GM23338 (cell line): ENCODE measurements around the gene FBXO38. TPM values are rescaled to one million over a fixed set of nuclear protein-coding genes. Genes with fewer than 3 reads are reported as not detected.

Experiments
- ATAC-seq: fragments of 200-7000 bp; cut with Tn5 transposase; 3 replicates; pipeline ENCODE4 v1.9.1; 2020
- DNase-seq: peaks from one replicate; pipeline ENCODE4 v3.0.0-alpha.2; 2015; ENCODE audit warnings: low spot score
- H2AFZ ChIP-seq: fragments of 200-600 bp; sonication (generic); 2 replicates; pipeline ENCODE4 v1.8.0; 2016; ENCODE audit warnings: antibody characterized with exemption, mild to moderate bottlenecking, moderate library complexity
- H3F3A ChIP-seq: fragments of 200-600 bp; sonication (generic); replicated peaks from 2 replicates; pipeline ENCODE4 v1.8.0; 2017; ENCODE audit warnings: antibody characterized with exemption, mixed run types, low read depth
- H3K27ac ChIP-seq: fragments of 200-600 bp; sonication (generic); 2 replicates; pipeline ENCODE4 v1.6.1; 2016; ENCODE audit warnings: low read depth
- H3K27me3 ChIP-seq: fragments of 200-600 bp; sonication (generic); 2 replicates; pipeline ENCODE4 v1.8.0; 2016; ENCODE audit warnings: mild to moderate bottlenecking, mixed run types, moderate library complexity; ENCODE audit not compliant: insufficient read depth
- H3K36me3 ChIP-seq: fragments of 200-600 bp; sonication (generic); 2 replicates; pipeline ENCODE4 v1.8.0; 2016; ENCODE audit warnings: mild to moderate bottlenecking; ENCODE audit not compliant: insufficient read depth
- H3K4me1 ChIP-seq: fragments of 200-600 bp; sonication (generic); 2 replicates; pipeline ENCODE4 v1.8.0; 2016; ENCODE audit warnings: mild to moderate bottlenecking, moderate library complexity; ENCODE audit not compliant: insufficient read depth
- H3K4me2 ChIP-seq: fragments of 200-600 bp; sonication (generic); 2 replicates; pipeline ENCODE4 v1.7.1; 2017; ENCODE audit warnings: mixed run types
- H3K4me3 ChIP-seq: fragments of 200-600 bp; sonication (generic); 2 replicates; pipeline ENCODE4 v1.6.1; 2016; ENCODE audit warnings: mixed run types
- H3K79me2 ChIP-seq: fragments of 200-600 bp; sonication (generic); replicated peaks from 2 replicates; pipeline ENCODE4 v1.8.0; 2017; ENCODE audit warnings: mild to moderate bottlenecking; ENCODE audit not compliant: insufficient read depth
- H3K9me2 ChIP-seq: fragments of 200-600 bp; sonication (generic); 2 replicates; pipeline ENCODE4 v1.8.0; 2017; ENCODE audit not compliant: insufficient read depth
- H4K20me1 ChIP-seq: fragments of 200-600 bp; sonication (generic); replicated peaks from 2 replicates; pipeline ENCODE4 v1.8.0; 2017; ENCODE audit warnings: mild to moderate bottlenecking; ENCODE audit not compliant: insufficient read depth
- H3K27ac Mint-ChIP-seq: 2 replicates; pipeline ENCODE4 v1.8.0; 2020; ENCODE audit warnings: inconsistent platforms, mild to moderate bottlenecking, moderate library complexity, mixed read lengths
- H3K27me3 Mint-ChIP-seq: 3 replicates; pipeline ENCODE4 v1.8.0; 2022; ENCODE audit warnings: low read depth, mild to moderate bottlenecking, moderate library complexity, mixed read lengths, inconsistent platforms; ENCODE audit not compliant: insufficient read depth, poor library complexity
- H3K36me3 Mint-ChIP-seq: 3 replicates; pipeline ENCODE4 v1.8.0; 2021; ENCODE audit warnings: low read depth, mild to moderate bottlenecking, inconsistent platforms, moderate library complexity, mixed read lengths
- H3K4me1 Mint-ChIP-seq: 3 replicates; pipeline ENCODE4 v1.8.0; 2020; ENCODE audit warnings: mild to moderate bottlenecking, inconsistent platforms, mixed read lengths
- H3K4me3 Mint-ChIP-seq: 3 replicates; pipeline ENCODE4 v1.8.0; 2021; ENCODE audit warnings: moderate library complexity, mild to moderate bottlenecking, inconsistent platforms, mixed read lengths
- H3K9me3 Mint-ChIP-seq: 3 replicates; pipeline ENCODE4 v1.8.0; 2020; ENCODE audit warnings: moderate library complexity, mild to moderate bottlenecking, inconsistent platforms, mixed read lengths
- EZH2 ChIP-seq: fragments of 200-600 bp; sonication (generic); IDR thresholded peaks from one replicate; pipeline ENCODE4 v1.8.0; 2017; ENCODE audit warnings: antibody characterized with exemption, mild to moderate bottlenecking, low read depth; ENCODE audit not compliant: unreplicated experiment
- EZH2phosphoT487 ChIP-seq: fragments of 200-600 bp; sonication (generic); IDR thresholded peaks from one replicate; pipeline ENCODE4 v1.8.1; 2018; ENCODE audit warnings: antibody characterized with exemption; ENCODE audit not compliant: unreplicated experiment
- JUNB ChIP-seq: IDR thresholded peaks from one replicate; pipeline ENCODE4 v1.6.1; 2016; ENCODE audit warnings: antibody characterized with exemption; ENCODE audit not compliant: unreplicated experiment
- NANOG ChIP-seq: IDR thresholded peaks from 2 replicates; pipeline ENCODE4 v1.6.1; 2016; ENCODE audit warnings: antibody characterized with exemption, borderline replicate concordance
- STAT1 ChIP-seq: IDR thresholded peaks from one replicate; pipeline ENCODE4 v1.6.1; 2016; ENCODE audit warnings: antibody characterized with exemption; ENCODE audit not compliant: unreplicated experiment
- ZNF114 ChIP-seq: fragments of 250-450 bp; sonication (Bioruptor Pico); IDR thresholded peaks from 2 replicates; pipeline ENCODE4 v1.5.0; 2020; ENCODE audit warnings: mild to moderate bottlenecking, moderate library complexity
- ZNF331 ChIP-seq: fragments of 250-450 bp; sonication (Bioruptor Pico); IDR thresholded peaks from 2 replicates; pipeline ENCODE4 v1.5.0; 2020; ENCODE audit warnings: low read depth, mild to moderate bottlenecking, moderate library complexity
- polyA plus RNA-seq: library from polyadenylated mRNA; unstranded; fragments of >200 nt; fragmentation: Nextera tagmentation; extraction: Ambion mirVana; gene quantifications from 2 replicates; pipeline ENCODE4 v1.2.1, GENCODE V29; 2016
- total RNA-seq: library from RNA; depleted of rRNA; stranded (reverse); fragments of >200 nt; shearing (Covaris generic); gene quantifications from 2 replicates; pipeline ENCODE4 v1.2.3, GENCODE V29; 2014
- TF ChIP-seq, protein P1 (sequence below): fragments of 250-450 bp; sonication (Bioruptor Pico); IDR thresholded peaks from 2 replicates; pipeline ENCODE4 v1.5.0; 2020; ENCODE audit warnings: mild to moderate bottlenecking, moderate library complexity
- TF ChIP-seq, protein P2 (sequence below): IDR thresholded peaks from 2 replicates; pipeline ENCODE4 v1.6.1; 2016; ENCODE audit warnings: antibody characterized with exemption
- TF ChIP-seq, protein P3 (sequence below): IDR thresholded peaks from one replicate; pipeline ENCODE4 v1.6.1; 2018; ENCODE audit warnings: antibody characterized with exemption; ENCODE audit not compliant: unreplicated experiment
- TF ChIP-seq, protein P4 (sequence below), 2 experiments: fragments of 200-600 bp in 1 of 2; sonication (generic) in 1 of 2; conservative IDR thresholded peaks; 2 replicates each; pipeline versions ENCODE4 v1.5.1 to v1.6.1; 2016 to 2017; ENCODE audit warnings: antibody characterized with exemption in 2 of 2, low read depth in 2 of 2, mild to moderate bottlenecking in 2 of 2, moderate library complexity in 1 of 2

Gene FBXO38
- total and polyA plus RNA-seq, 2 experiments from 2014 or later, result 13.3 to 45.6 TPM

DNA sequence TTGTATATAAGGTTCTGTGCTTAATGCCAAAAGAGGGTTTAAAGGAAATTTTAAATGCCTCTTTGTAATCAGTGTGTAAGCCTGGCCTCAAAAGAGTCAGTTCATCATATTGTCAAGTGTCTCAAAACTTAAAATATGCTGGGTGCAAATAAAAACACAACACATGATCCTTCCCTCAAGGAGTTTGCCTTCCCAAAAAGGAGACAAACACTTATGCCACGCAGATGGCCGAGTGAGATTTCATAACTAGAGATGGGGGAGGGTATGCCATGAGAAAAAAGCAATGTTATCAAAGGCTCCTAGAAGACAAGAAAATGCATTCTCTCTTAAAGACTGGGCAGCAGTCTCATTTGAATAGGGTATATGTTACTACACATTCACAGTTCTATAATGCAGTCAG lies 55.2 kb downstream of the FBXO38 start (continued):
- TF ChIP-seq, protein P1, sequence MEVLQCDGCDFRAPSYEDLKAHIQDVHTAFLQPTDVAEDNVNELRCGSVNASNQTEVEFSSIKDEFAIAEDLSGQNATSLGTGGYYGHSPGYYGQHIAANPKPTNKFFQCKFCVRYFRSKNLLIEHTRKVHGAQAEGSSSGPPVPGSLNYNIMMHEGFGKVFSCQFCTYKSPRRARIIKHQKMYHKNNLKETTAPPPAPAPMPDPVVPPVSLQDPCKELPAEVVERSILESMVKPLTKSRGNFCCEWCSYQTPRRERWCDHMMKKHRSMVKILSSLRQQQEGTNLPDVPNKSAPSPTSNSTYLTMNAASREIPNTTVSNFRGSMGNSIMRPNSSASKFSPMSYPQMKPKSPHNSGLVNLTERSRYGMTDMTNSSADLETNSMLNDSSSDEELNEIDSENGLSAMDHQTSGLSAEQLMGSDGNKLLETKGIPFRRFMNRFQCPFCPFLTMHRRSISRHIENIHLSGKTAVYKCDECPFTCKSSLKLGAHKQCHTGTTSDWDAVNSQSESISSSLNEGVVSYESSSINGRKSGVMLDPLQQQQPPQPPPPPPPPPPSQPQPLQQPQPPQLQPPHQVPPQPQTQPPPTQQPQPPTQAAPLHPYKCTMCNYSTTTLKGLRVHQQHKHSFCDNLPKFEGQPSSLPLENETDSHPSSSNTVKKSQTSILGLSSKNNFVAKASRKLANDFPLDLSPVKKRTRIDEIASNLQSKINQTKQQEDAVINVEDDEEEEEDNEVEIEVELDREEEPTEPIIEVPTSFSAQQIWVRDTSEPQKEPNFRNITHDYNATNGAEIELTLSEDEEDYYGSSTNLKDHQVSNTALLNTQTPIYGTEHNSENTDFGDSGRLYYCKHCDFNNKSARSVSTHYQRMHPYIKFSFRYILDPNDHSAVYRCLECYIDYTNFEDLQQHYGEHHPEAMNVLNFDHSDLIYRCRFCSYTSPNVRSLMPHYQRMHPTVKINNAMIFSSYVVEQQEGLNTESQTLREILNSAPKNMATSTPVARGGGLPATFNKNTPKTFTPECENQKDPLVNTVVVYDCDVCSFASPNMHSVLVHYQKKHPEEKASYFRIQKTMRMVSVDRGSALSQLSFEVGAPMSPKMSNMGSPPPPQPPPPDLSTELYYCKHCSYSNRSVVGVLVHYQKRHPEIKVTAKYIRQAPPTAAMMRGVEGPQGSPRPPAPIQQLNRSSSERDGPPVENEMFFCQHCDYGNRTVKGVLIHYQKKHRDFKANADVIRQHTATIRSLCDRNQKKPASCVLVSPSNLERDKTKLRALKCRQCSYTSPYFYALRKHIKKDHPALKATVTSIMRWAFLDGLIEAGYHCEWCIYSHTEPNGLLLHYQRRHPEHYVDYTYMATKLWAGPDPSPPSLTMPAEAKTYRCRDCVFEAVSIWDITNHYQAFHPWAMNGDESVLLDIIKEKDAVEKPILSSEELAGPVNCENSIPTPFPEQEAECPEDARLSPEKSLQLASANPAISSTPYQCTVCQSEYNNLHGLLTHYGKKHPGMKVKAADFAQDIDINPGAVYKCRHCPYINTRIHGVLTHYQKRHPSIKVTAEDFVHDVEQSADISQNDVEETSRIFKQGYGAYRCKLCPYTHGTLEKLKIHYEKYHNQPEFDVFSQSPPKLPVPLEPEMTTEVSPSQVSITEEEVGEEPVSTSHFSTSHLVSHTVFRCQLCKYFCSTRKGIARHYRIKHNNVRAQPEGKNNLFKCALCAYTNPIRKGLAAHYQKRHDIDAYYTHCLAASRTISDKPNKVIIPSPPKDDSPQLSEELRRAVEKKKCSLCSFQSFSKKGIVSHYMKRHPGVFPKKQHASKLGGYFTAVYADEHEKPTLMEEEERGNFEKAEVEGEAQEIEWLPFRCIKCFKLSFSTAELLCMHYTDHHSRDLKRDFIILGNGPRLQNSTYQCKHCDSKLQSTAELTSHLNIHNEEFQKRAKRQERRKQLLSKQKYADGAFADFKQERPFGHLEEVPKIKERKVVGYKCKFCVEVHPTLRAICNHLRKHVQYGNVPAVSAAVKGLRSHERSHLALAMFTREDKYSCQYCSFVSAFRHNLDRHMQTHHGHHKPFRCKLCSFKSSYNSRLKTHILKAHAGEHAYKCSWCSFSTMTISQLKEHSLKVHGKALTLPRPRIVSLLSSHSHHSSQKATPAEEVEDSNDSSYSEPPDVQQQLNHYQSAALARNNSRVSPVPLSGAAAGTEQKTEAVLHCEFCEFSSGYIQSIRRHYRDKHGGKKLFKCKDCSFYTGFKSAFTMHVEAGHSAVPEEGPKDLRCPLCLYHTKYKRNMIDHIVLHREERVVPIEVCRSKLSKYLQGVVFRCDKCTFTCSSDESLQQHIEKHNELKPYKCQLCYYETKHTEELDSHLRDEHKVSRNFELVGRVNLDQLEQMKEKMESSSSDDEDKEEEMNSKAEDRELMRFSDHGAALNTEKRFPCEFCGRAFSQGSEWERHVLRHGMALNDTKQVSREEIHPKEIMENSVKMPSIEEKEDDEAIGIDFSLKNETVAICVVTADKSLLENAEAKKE, result no peak
- TF ChIP-seq, protein P2, sequence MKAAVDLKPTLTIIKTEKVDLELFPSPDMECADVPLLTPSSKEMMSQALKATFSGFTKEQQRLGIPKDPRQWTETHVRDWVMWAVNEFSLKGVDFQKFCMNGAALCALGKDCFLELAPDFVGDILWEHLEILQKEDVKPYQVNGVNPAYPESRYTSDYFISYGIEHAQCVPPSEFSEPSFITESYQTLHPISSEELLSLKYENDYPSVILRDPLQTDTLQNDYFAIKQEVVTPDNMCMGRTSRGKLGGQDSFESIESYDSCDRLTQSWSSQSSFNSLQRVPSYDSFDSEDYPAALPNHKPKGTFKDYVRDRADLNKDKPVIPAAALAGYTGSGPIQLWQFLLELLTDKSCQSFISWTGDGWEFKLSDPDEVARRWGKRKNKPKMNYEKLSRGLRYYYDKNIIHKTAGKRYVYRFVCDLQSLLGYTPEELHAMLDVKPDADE, result no peak
- TF ChIP-seq JUNB (no peak), STAT1 (no peak)

DNA sequence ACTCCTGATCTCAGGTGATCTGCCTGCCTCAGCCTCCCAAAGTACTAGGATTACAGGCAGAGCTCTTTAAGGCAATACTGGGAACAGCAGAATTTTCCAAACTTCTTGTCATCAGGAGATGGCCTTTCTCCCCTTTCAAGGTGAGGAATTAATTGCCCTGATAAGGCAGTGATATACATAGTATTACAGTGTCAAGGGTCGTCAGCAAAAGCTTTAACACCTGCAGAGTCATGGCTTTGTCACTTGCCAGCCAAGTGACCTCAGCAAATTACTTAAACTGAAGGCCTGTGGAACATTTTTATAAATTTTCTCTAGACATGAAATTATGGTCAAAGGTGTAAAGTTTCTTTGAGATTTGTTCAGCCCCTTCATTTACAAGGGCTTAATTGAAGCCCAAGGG lies 59.5 kb downstream of the FBXO38 start:
- DNase-seq (no peak), ATAC-seq (no peak)
- no peaks in the 10 kb centered on the region for H3K9me3 Mint-ChIP-seq
- Histone ChIP-seq H3K4me2 (no peak overlapping the region), H3K27ac (no peak overlapping the region), H2AFZ (no peak overlapping the region), H4K20me1 (no peaks in the 10 kb centered on the region), H3K27me3 (no peaks in the 10 kb centered on the region), H3K9me2 (no peaks in the 10 kb centered on the region), H3F3A (no peaks in the 10 kb centered on the region), H3K4me3 (no peak overlapping the region), H3K79me2 (no peaks in the 10 kb centered on the region), H3K36me3 (peaks cover 24% of the 10 kb centered on the region; the same call in 1 of the 2 replicates), H3K4me1 (peaks cover 6% of the 10 kb centered on the region; the same call in 1 of the 2 replicates)
- peaks cover 12% of the 10 kb centered on the region; the same call in 2 of the 3 replicates for H3K4me1 Mint-ChIP-seq
- TF ChIP-seq JUNB (no peak), EZH2 (no peak), ZNF331 (no peak), STAT1 (no peak), EZH2phosphoT487 (no peak), NANOG (no peak), ZNF114 (CRISPR knock-in tag) (no peak)
- TF ChIP-seq, protein P3, sequence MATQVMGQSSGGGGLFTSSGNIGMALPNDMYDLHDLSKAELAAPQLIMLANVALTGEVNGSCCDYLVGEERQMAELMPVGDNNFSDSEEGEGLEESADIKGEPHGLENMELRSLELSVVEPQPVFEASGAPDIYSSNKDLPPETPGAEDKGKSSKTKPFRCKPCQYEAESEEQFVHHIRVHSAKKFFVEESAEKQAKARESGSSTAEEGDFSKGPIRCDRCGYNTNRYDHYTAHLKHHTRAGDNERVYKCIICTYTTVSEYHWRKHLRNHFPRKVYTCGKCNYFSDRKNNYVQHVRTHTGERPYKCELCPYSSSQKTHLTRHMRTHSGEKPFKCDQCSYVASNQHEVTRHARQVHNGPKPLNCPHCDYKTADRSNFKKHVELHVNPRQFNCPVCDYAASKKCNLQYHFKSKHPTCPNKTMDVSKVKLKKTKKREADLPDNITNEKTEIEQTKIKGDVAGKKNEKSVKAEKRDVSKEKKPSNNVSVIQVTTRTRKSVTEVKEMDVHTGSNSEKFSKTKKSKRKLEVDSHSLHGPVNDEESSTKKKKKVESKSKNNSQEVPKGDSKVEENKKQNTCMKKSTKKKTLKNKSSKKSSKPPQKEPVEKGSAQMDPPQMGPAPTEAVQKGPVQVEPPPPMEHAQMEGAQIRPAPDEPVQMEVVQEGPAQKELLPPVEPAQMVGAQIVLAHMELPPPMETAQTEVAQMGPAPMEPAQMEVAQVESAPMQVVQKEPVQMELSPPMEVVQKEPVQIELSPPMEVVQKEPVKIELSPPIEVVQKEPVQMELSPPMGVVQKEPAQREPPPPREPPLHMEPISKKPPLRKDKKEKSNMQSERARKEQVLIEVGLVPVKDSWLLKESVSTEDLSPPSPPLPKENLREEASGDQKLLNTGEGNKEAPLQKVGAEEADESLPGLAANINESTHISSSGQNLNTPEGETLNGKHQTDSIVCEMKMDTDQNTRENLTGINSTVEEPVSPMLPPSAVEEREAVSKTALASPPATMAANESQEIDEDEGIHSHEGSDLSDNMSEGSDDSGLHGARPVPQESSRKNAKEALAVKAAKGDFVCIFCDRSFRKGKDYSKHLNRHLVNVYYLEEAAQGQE, result no peak
- TF ChIP-seq, protein P2, result no peak
- TF ChIP-seq, protein P4, sequence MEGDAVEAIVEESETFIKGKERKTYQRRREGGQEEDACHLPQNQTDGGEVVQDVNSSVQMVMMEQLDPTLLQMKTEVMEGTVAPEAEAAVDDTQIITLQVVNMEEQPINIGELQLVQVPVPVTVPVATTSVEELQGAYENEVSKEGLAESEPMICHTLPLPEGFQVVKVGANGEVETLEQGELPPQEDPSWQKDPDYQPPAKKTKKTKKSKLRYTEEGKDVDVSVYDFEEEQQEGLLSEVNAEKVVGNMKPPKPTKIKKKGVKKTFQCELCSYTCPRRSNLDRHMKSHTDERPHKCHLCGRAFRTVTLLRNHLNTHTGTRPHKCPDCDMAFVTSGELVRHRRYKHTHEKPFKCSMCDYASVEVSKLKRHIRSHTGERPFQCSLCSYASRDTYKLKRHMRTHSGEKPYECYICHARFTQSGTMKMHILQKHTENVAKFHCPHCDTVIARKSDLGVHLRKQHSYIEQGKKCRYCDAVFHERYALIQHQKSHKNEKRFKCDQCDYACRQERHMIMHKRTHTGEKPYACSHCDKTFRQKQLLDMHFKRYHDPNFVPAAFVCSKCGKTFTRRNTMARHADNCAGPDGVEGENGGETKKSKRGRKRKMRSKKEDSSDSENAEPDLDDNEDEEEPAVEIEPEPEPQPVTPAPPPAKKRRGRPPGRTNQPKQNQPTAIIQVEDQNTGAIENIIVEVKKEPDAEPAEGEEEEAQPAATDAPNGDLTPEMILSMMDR (conservative IDR thresholded peaks at IDR 0.05; ENCODE audit: low read depth in 2 of 2), result no peak
- no peak overlapping the region for H3K4me3 Mint-ChIP-seq
- H3K36me3 Mint-ChIP-seq, result peaks cover 17% of the 10 kb centered on the region; the same call in 2 of the 3 replicates
- no peaks in the 10 kb centered on the region for H3K27me3 Mint-ChIP-seq
- H3K27ac Mint-ChIP-seq, result peak overlapping the region; percentile 94
